ENCODE data around the gene BTBD9. TPM values are rescaled to one million over a fixed set of nuclear protein-coding genes. Genes with fewer than 3 reads are reported as not detected.

The BTBD9 gene
- total and polyA plus RNA-seq, 2 donors (not counting 3 experiments of a cell fraction or from before 2014, with no cell fraction given), result 4.9 to 15.0 TPM

- dilution Hi-C loops (cut with MboI; ENCODE audit: extremely low pct_ligation_motif_present, low sequenced_read_pairs), result no loop called here
- H3K9me3 ChIP-seq (replicated peaks; ENCODE audit: control insufficient read depth, insufficient read depth, low read length), result no peaks in the 10 kb centered on the region
- no peak overlapping the region for H3K9ac ChIP-seq (replicated peaks; ENCODE audit: extremely low read depth, insufficient read depth, low read length)
- no peaks in the 10 kb centered on the region for H3K79me2 ChIP-seq (ENCODE audit: control insufficient read depth, insufficient read depth, low read length)
- no peaks in the 10 kb centered on the region for H3K27me3 ChIP-seq (ENCODE audit: control insufficient read depth in 2 of 2, insufficient read depth in 2 of 2, low read length in 2 of 2)
- no peak overlapping the region for H3K27ac ChIP-seq (ENCODE audit: insufficient read depth, low read depth, low read length)
- no peak overlapping the region for H3K4me2 ChIP-seq (ENCODE audit: insufficient read depth, low read length)
- DNase-seq (ENCODE audit: low read depth, low spot score), result no peak
- no TSS peak for BruUV-seq (replicated peaks)
- H3K9me1 ChIP-seq (replicated peaks; ENCODE audit: control insufficient read depth, extremely low read depth, insufficient read depth, low read length), result no peaks in the 10 kb centered on the region
- no peaks in the 10 kb centered on the region for H4K20me1 ChIP-seq (replicated peaks; ENCODE audit: control insufficient read depth, extremely low read depth, insufficient read depth, low read length)
- no peak overlapping the region for H2AFZ ChIP-seq (ENCODE audit: low read depth, low read length)
- FAIRE-seq, result no peak
- intact Hi-C loops (cut with micrococcal nuclease), result no loop called here
- H3K4me1 ChIP-seq (ENCODE audit: control insufficient read depth, extremely low read depth, insufficient read depth, low read length), result no peaks in the 10 kb centered on the region
- ChIA-PET POLR2A (no interaction called here), CTCF (interaction anchor here (1.4 kb wide), 1 partner anchor 8 kb away, joined by 4 read pairs; no protein-coding TSS in a partner anchor)
- H3K4me3 ChIP-seq (replicated peaks in 1 of 3; ENCODE audit: insufficient read depth in 1 of 3, low read depth in 1 of 3, low read length in 3 of 3), result no peak overlapping the region
- H3K36me3 ChIP-seq (ENCODE audit: control insufficient read depth in 2 of 2, extremely low read depth in 1 of 2, insufficient read depth in 2 of 2, low read length in 2 of 2), result no peaks in the 10 kb centered on the region
- TF ChIP-seq POLR2AphosphoS5 (IDR thresholded peaks at IDR 0.05; ENCODE audit: insufficient read depth, low read depth, low read length), result no peak
- no peak for TF ChIP-seq CTCF (IDR thresholded peaks at IDR 0.05; ENCODE audit: extremely low read depth in 1 of 2, insufficient read depth in 1 of 2, low read depth in 1 of 2, low read length in 2 of 2)
- no peak for TF ChIP-seq GATA2 (IDR thresholded peaks at IDR 0.05; ENCODE audit: insufficient read depth, insufficient read length, low read depth, low read length)
- no peak for TF ChIP-seq EZH2 (IDR thresholded peaks at IDR 0.05; ENCODE audit: borderline replicate concordance, low read depth, low read length, severe bottlenecking)
- no peak for TF ChIP-seq MAX (IDR thresholded peaks at IDR 0.05; ENCODE audit: insufficient read depth, insufficient read length)
- no peak for TF ChIP-seq FOS (IDR thresholded peaks at IDR 0.05; ENCODE audit: borderline replicate concordance, insufficient read depth, low read length)
- TF ChIP-seq JUN (IDR thresholded peaks at IDR 0.05; ENCODE audit: borderline replicate concordance, insufficient read depth, insufficient read length, low read depth), result no peak
- TF ChIP-seq POLR2A (IDR thresholded peaks at IDR 0.05; ENCODE audit: low read depth, low read length), result no peak
- no peak for TF ChIP-seq MYC (IDR thresholded peaks at IDR 0.05; ENCODE audit: low read depth, low read length)
Observed at GRCh38 chr6:38375937-38376336, 263.8 kb downstream of the BTBD9 start.

All from endothelial cell of umbilical vein (primary cell).